MG63 (cell line): ENCODE data around the gene ZDBF2. TPM values are rescaled to one million over a fixed set of nuclear protein-coding genes. Genes with fewer than 3 reads are reported as not detected.
"Not testable (repeated sequence)": the region's sequence is repeated elsewhere in the genome, so short reads cannot be mapped to it uniquely, and the experiment has no call there.

Experiments used
- DNase-seq: peaks from one replicate; pipeline ENCODE4 v3.0.0-alpha.2; 2020
- H3K27me3 ChIP-seq: fragments of 250-450 bp; sonication (Bioruptor Pico); 2 replicates; pipeline ENCODE4 v1.5.1; 2020; ENCODE audit warnings: mild to moderate bottlenecking, moderate library complexity
- H3K36me3 ChIP-seq: fragments of 250-450 bp; sonication (Bioruptor Pico); 2 replicates; pipeline ENCODE4 v1.5.1; 2020; ENCODE audit warnings: mild to moderate bottlenecking, moderate library complexity
- H3K4me3 ChIP-seq: fragments of 250-450 bp; sonication (Bioruptor Pico); 2 replicates; pipeline ENCODE4 v1.5.1; 2020; ENCODE audit warnings: mild to moderate bottlenecking, moderate library complexity
- H3K9me3 ChIP-seq: fragments of 250-450 bp; sonication (Bioruptor Pico); 2 replicates; pipeline ENCODE4 v1.5.1; 2020; ENCODE audit warnings: mild to moderate bottlenecking, moderate library complexity
- total RNA-seq: library from RNA; depleted of rRNA; stranded (reverse); fragments of >200 nt; shearing (Covaris generic); gene quantifications from 2 replicates; pipeline ENCODE4 v1.2.3, GENCODE V29; 2014; ENCODE audit warnings: low replicate concordance; rRNA removed

ZDBF2 gene
- total RNA-seq, 1 experiment from 2014 or later = 4.1 TPM

DNA sequence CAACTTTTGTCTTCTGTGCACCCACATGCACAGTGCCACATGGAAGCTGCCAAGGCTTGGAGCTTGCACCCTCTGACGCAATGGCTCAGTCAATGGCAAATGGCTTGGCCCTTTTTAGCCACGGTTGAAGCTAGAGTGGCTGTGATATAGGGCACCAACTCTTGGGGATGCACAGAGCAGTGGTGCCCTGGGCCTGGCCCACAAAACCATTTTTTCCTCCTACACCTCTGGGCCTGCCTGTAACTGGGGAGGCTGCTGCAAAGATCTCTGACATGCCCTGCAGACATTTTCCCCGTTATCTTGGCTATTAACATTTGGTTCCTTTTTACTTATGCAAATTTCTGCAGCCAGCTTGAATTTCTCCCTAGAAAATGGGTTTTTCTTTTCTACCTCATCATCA lies 74.9 kb downstream of the ZDBF2 start:
- Histone ChIP-seq H3K36me3 (no peaks in the 10 kb centered on the region), H3K27me3 (no peaks in the 10 kb centered on the region), H3K9me3 (no peaks in the 10 kb centered on the region), H3K4me3 (no peak overlapping the region)
- DNase-seq = no peak

DNA sequence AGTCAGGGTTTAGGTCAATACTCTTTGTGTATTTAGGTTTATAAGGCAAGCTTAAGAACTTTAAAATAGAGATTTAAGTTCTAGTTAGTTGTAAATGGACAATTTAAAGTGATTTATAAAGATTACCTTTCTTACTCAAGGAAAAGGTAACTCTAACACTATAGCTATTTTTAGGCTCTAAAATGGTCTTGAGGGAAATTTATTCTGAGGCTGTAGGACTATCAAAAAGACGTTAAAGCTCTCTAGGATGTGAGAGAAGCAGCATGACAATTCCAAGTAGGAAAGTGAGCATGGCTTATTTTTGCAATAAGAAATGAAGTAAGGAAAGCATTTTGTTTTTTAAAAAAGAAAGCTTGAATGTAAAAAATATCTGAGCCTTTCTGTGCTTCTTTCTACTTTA lies 78.1 kb downstream of the ZDBF2 start:
- no peak for DNase-seq
- H3K9me3 ChIP-seq = no peaks in the 10 kb centered on the region
- H3K36me3 ChIP-seq = no peaks in the 10 kb centered on the region
- H3K4me3 ChIP-seq = no peak overlapping the region
- H3K27me3 ChIP-seq = no peaks in the 10 kb centered on the region

DNA sequence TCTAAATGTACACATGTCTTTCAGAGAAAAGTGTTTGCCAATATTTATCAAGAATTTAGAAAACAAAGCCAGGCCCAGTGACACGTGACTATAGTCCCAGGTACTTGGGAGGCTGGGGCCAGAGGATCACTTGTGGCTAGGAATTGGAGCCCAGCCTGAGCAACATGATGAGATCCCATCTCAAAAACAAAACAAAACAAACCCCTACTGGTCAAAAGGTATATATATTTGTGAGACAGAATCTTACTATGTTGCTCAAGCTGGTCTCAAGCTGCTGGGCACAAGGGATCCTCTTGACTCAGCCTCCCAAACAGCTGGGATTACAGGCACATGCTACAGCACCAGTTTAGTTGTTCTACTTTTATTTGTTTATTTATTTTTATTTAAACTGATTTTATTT lies 79.2 kb downstream of the ZDBF2 start:
- no peak overlapping the region for H3K4me3 ChIP-seq
- H3K27me3 ChIP-seq = no peaks in the 10 kb centered on the region
- H3K9me3 ChIP-seq = no peaks in the 10 kb centered on the region
- no peaks in the 10 kb centered on the region for H3K36me3 ChIP-seq
- peak; percentile 9 for DNase-seq

DNA sequence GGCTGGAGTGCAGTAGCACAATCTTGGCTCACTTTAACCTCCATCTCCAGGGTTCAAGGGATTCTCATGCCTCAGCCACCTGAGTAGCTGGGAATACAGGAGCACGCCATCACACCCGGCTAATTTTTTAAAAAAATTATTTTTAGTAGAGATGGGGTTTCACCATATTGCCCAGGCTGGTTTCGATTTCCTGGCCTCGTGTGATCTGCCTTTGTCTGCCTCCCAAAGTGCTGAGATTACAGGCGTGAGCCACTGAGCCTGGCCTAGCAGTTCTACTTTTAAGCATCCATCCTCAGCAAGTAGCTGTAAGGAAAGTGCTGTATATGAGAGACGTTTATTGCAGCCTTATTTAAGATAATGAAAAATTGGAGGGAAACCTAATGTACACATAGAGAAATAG lies 79.7 kb downstream of the ZDBF2 start:
- H3K9me3 ChIP-seq = no peaks in the 10 kb centered on the region
- no peak for DNase-seq
- no peaks in the 10 kb centered on the region for H3K27me3 ChIP-seq
- no peak overlapping the region for H3K4me3 ChIP-seq
- H3K36me3 ChIP-seq = no peaks in the 10 kb centered on the region

DNA sequence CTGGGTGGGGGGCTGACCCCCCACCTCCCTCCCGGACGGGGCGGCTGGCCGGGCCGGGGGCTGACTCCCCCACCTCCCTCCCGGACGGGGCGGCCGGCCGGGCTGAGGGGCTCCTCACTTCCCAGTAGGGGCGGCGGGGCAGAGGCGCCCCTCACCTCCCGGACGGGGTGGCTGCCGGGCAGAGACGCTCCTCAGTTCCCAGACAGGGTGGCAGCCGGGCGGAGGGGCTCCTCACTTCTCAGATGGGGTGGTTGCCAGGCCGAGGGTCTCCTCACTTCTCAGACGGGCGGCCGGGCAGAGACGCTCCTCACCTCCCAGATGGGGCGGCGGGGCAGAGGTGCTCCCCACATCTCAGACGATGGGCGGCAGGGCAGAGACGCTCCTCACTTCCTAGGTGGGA lies 82.4 kb downstream of the ZDBF2 start:
- not testable (repeated sequence) for H3K27me3 ChIP-seq, DNase-seq, H3K36me3 ChIP-seq, H3K4me3 ChIP-seq, H3K9me3 ChIP-seq

DNA sequence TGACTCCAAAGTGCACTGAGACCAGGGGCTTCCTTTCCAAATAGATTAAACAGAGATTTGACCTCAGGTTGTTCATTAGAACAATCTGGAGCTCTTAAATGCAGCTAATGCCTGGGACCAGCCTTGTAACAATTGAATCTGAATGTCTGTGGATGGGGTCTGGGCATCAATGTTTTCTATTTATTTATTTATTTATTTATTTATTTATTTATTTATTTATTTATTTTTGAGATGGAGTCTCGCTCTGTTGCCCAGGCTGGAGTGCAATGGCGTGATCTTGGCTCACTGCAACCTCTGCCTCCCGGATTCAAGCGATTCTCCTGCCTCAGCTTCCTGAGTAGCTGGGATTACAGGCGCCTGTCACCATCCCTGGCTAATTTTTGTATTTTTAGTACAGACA lies 86.4 kb downstream of the ZDBF2 start:
- H3K4me3 ChIP-seq, H3K27me3 ChIP-seq, H3K36me3 ChIP-seq, H3K9me3 ChIP-seq, DNase-seq: not testable (repeated sequence)

DNA sequence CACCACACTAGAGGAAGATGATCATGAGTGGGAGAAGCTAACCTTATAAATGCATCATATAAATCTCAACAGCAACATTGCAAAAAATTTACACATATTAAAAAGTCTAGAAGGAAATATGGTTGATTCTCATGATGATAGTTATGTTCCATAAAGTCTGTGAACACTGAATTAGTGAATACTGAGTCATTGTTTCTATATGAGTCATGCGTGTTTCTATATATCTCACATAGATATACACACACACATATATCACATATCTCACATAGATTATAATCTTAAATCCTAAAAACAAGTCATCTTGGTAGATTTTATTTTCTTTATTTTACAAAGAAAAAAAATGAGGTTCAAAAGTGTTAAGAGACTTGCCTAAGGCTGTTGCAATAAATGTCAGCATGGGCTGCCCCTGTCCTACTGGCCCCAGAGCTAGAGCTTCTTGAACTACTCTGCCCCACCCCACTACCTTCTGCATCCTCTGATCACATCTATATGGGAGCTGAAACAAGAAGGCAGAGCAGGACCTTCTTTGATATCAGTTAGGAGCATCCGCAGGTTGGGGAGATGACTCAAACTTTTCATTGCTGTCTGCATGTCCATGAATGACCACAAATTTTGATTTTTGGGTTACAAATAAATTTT lies 87.1 kb downstream of the ZDBF2 start:
- Histone ChIP-seq H3K9me3 (no peaks in the 10 kb centered on the region), H3K4me3 (no peak overlapping the region), H3K36me3 (no peaks in the 10 kb centered on the region), H3K27me3 (no peaks in the 10 kb centered on the region)
- no peak for DNase-seq

Other genes with a start within 250 kb of the ZDBF2 start
- 1.1 and 3.5 TPM in 2 replicates for gene INO80D, start 188.5 kb upstream of the ZDBF2 start, total RNA-seq
- gene NDUFS1, start 115.2 kb upstream of the ZDBF2 start, total RNA-seq = 110 and 146 TPM in 2 replicates
- gene EEF1B2, start 114.8 kb upstream of the ZDBF2 start, total RNA-seq = 425 and 693 TPM in 2 replicates
- gene ADAM23, start 168.9 kb downstream of the ZDBF2 start, total RNA-seq = 1.1 and 1.2 TPM in 2 replicates